Effector memory CD8-positive, alpha-beta T cell (primary cell): ENCODE results near the gene OR4D1.

ENCODE experiments used
- ATAC-seq: fragments of 150-1000 bp; cut with Tn5 transposase; replicated peaks from 2 replicates; pipeline ENCODE4 v1.10.0; 2021; ENCODE audit warnings: mild to moderate bottlenecking, moderate library complexity
- DNase-seq, 3 experiments: peaks; one replicate each; pipeline ENCODE4 v3.0.0; 2021
- H3K27ac Mint-ChIP-seq, 2 donors: one replicate each; pipeline ENCODE4 v1.8.0; 2022; ENCODE audit warnings: mild to moderate bottlenecking in 2 of 2, mixed read lengths in 2 of 2, moderate library complexity in 2 of 2
- H3K27me3 Mint-ChIP-seq, 2 donors: one replicate each; pipeline ENCODE4 v1.8.0; 2022; ENCODE audit warnings: mixed read lengths in 2 of 2
- H3K36me3 Mint-ChIP-seq: one replicate; pipeline ENCODE4 v1.8.0; 2022; ENCODE audit warnings: mild to moderate bottlenecking, moderate library complexity, mixed read lengths; ENCODE audit not compliant: insufficient read depth
- H3K4me1 Mint-ChIP-seq, 2 donors: one replicate each; pipeline ENCODE4 v1.8.0; 2022; ENCODE audit warnings: low read depth in 2 of 2, mixed read lengths in 2 of 2
- H3K4me3 Mint-ChIP-seq, 2 donors: one replicate each; pipeline ENCODE4 v1.8.0; 2022; ENCODE audit warnings: mild to moderate bottlenecking in 2 of 2, mixed read lengths in 2 of 2, moderate library complexity in 2 of 2
- H3K9me3 Mint-ChIP-seq, 2 donors: one replicate each; pipeline ENCODE4 v1.8.0; 2022; ENCODE audit warnings: mixed read lengths in 2 of 2

The OR4D1 gene

DNA sequence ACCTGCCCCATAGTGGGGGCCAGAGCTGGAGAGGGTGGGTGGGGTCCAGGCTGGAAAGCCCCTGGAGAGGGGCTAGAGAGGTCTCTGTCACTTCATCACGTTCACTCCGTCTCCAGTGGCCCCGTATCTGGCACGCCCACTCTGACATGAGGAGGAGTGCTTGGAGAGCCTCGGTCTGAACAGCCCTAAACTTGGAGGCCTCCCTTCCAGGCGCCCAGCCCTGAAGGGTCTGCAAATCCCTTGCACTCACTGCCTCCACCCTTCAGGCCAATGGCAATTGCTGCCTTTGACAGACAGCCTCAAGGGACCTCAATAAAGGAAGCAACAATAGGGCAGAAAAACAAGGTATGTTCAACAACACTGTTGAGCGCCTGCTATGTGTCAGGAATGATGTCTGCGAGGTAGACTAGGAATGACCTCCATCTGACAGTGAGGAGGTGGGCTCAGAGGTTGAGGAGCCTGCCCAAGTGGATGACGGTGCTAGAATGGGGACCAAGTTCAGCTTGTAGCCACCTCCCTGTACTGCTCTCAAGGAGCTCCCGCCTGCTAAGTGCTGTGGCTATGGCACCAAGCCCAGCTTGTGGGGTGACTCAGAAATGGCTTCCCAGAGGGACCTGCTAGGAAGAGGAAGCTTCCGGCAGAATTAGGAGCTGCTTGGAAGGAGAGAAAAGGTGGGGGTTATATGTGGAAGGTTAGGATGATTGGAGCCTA lies 41.4 kb downstream of the OR4D1 start:
- Mint-ChIP-seq H3K9me3 (no peaks in the 10 kb centered on the region), H3K36me3 (no peaks in the 10 kb centered on the region), H3K4me1 (no peaks in the 10 kb centered on the region), H3K27me3 (peaks cover 29 to 52% of the 10 kb centered on the region in 2 donors), H3K4me3 (no peak overlapping the region), H3K27ac (peak overlapping the region in 1 of 2 donors; percentile 15)
- ATAC-seq (no peak), DNase-seq (no peak)

DNA sequence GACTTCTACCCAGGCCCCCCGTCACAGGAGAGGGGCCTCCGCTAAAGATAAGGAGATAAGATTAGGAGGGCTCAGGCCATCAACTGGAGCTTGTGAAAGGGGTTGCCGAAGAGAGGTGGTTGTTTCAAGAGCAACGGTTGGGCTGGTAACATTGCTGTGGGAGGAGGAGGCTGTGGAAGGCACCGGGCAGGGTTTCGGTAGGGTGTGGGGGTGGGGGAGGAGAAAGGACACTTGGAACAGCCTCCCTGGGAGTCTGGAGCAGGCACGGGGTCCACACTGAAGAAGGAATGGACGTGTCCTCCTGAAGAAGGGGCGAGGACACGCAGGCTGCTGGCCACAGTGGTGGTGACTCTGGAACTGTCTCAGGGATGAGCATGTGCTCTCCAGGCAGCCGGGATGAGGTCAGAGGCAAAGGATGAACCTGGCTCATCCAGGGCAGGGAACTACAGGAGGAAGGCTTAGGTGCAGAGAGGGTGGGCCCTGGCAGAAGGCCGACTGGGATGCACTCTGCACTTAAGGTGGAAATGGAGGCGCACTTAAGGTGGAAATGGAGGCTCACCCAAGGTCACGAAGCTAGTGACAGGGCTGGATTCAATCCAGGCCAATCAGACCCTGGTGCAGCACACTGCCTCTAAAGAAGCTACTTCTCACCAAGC lies 43.2 kb downstream of the OR4D1 start:
- Mint-ChIP-seq H3K4me3 (no peak overlapping the region), H3K36me3 (no peaks in the 10 kb centered on the region), H3K27ac (no peak overlapping the region), H3K27me3 (peaks cover 29 to 52% of the 10 kb centered on the region in 2 donors), H3K4me1 (no peaks in the 10 kb centered on the region), H3K9me3 (no peaks in the 10 kb centered on the region)
- no peak for ATAC-seq
- DNase-seq, result no peak

GRCh38 chr17:58192612-58193011 lies 44.4 kb downstream of the OR4D1 start, which contains the start of gene EPX:
Gene EPX (plus strand): TSS chr17:58192726. CDS start chr17:58192847, 121 bp downstream.
- ATAC-seq, result no peak

DNA sequence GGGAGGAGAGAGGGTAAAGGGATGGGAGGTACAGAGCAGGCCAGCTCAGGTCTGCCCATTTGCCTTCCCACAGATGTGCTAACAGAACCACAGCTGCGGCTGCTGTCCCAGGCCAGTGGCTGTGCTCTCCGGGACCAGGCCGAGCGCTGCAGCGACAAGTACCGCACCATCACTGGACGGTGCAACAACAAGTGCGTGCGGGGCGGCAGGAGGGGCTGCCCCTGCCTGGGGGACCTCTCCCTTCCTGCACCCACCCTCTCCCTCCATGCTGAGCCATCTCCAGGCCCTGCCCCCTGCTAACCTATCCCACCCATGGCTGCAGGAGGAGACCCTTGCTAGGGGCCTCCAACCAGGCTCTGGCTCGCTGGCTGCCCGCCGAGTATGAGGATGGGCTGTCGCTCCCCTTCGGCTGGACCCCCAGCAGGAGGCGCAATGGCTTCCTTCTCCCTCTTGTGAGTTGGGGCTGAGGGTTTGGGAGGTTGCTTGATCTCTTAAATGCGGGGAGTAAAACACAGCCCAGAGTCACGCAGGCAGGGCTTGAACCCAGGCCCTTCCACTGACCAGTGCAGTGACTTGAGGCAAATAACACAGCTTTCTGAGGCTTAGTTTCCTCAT lies 45.6 kb downstream of the OR4D1 start:
- Mint-ChIP-seq H3K4me3 (no peak overlapping the region), H3K36me3 (no peaks in the 10 kb centered on the region), H3K9me3 (no peaks in the 10 kb centered on the region), H3K27ac (no peak overlapping the region), H3K4me1 (no peaks in the 10 kb centered on the region), H3K27me3 (peaks cover 46 to 58% of the 10 kb centered on the region in 2 donors)
- no peak for DNase-seq
- no peak for ATAC-seq

More at GRCh38 chr17:58192612-58193011, 44.4 kb downstream of the OR4D1 start, which contains the start of gene EPX:
- no peak within 1 kb of the TSS for H3K4me3 Mint-ChIP-seq
- H3K9me3 Mint-ChIP-seq, result no peaks in the 10 kb centered on the region
- peaks cover 35 to 55% of the 10 kb centered on the region in 2 donors for H3K27me3 Mint-ChIP-seq
- no peaks in the 10 kb centered on the region for H3K36me3 Mint-ChIP-seq
- no peak within 1 kb of the TSS for H3K27ac Mint-ChIP-seq
- H3K4me1 Mint-ChIP-seq, result no peaks in the 10 kb centered on the region
- no peak for DNase-seq

- no peaks in the 10 kb centered on the region for H3K9me3 Mint-ChIP-seq
- no peaks in the 10 kb centered on the region for H3K36me3 Mint-ChIP-seq
- no peak overlapping the region for H3K4me3 Mint-ChIP-seq
- DNase-seq (no peak), ATAC-seq (no peak)
- H3K4me1 Mint-ChIP-seq, result peaks cover 2 to 4% of the 10 kb centered on the region in 2 donors
- no peak overlapping the region for H3K27ac Mint-ChIP-seq
- peaks cover 38 to 61% of the 10 kb centered on the region in 2 donors for H3K27me3 Mint-ChIP-seq
These were observed 47.4 kb downstream of the OR4D1 start for GRCh38 chr17:58195518-58196123.

GRCh38 chr17:58196610-58197009 lies 48.4 kb downstream of the OR4D1 start:
- Mint-ChIP-seq H3K27ac (no peak overlapping the region), H3K4me1 (peaks cover 2 to 4% of the 10 kb centered on the region in 2 donors), H3K36me3 (no peaks in the 10 kb centered on the region), H3K27me3 (peaks cover 30 to 51% of the 10 kb centered on the region in 2 donors), H3K9me3 (no peaks in the 10 kb centered on the region), H3K4me3 (no peak overlapping the region)
- DNase-seq (no peak), ATAC-seq (no peak)

- Mint-ChIP-seq H3K4me1 (peaks cover 2 to 4% of the 10 kb centered on the region in 2 donors), H3K4me3 (no peak overlapping the region), H3K27me3 (peaks cover 30 to 42% of the 10 kb centered on the region in 2 donors), H3K36me3 (no peaks in the 10 kb centered on the region), H3K9me3 (no peaks in the 10 kb centered on the region), H3K27ac (no peak overlapping the region)
- peak; percentile 76 for ATAC-seq
- peak; percentile 42 to 61 (median 54) for DNase-seq
These were observed 51.9 kb downstream of the OR4D1 start for GRCh38 chr17:58200024-58200633.

GRCh38 chr17:58202859-58203258 lies 54.7 kb downstream of the OR4D1 start:
- no peak for ATAC-seq
- peaks cover 14 to 27% of the 10 kb centered on the region in 2 donors for H3K27me3 Mint-ChIP-seq
- peak overlapping the region in 1 of 2 donors; percentile 55 for H3K27ac Mint-ChIP-seq
- H3K4me1 Mint-ChIP-seq, result peaks cover 2 to 4% of the 10 kb centered on the region in 2 donors
- no peaks in the 10 kb centered on the region for H3K9me3 Mint-ChIP-seq
- no peak overlapping the region for H3K4me3 Mint-ChIP-seq
- H3K36me3 Mint-ChIP-seq, result no peaks in the 10 kb centered on the region
- DNase-seq, result no peak

DNA sequence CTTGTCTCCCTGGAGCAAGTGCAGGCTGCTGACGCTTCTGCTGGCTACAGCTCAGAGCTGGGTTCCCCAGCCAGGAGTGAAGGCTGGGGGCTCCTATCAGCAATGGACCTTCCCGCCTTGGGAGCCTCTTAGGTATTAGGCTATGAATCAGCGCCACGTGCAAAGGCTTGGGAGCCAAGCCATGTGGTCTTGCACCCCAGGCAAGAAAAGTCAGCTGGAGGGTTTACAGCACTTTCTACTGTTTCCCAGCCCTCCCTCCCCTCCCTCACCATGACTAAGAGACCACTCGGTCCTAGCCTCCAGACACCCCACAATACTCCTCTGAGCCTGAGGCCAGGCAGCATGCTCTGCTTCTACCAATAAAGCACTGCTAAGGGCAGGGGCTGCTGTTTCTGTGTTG lies 56.6 kb downstream of the OR4D1 start:
- no peak overlapping the region for H3K27ac Mint-ChIP-seq

DNA sequence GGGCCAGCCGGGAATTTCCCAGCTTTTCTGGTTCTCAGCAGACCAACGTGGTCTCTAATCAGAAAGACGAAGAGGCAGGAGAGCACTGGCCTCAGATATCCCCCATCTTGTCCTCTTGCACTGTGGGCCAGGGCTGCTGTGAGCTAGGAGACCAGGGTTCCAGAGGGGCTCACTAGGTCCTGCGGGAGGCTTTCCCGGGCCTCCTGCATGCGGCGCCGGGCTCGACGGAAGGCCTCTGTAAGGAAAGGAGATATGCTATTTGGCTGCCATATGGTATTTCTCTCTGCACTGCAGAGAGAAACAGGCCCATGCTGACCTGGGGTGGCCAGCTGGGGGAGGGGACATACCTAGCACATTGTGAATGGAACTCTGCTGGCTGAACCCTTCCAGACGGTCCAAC lies 57.8 kb downstream of the OR4D1 start:
- Mint-ChIP-seq H3K4me3 (no peak overlapping the region), H3K4me1 (no peaks in the 10 kb centered on the region), H3K27ac (no peak overlapping the region), H3K36me3 (no peaks in the 10 kb centered on the region), H3K9me3 (no peaks in the 10 kb centered on the region), H3K27me3 (no peaks in the 10 kb centered on the region)
- DNase-seq (no peak), ATAC-seq (no peak)

More for the DNA sequence above, 56.6 kb downstream of the OR4D1 start:
- no peak for DNase-seq
- ATAC-seq, result no peak
- no peak overlapping the region for H3K4me3 Mint-ChIP-seq
- no peaks in the 10 kb centered on the region for H3K36me3 Mint-ChIP-seq
- H3K9me3 Mint-ChIP-seq, result no peaks in the 10 kb centered on the region
- peaks cover 5 to 8% of the 10 kb centered on the region in 2 donors for H3K27me3 Mint-ChIP-seq
- H3K4me1 Mint-ChIP-seq, result peaks cover 2 to 4% of the 10 kb centered on the region in 2 donors

DNA sequence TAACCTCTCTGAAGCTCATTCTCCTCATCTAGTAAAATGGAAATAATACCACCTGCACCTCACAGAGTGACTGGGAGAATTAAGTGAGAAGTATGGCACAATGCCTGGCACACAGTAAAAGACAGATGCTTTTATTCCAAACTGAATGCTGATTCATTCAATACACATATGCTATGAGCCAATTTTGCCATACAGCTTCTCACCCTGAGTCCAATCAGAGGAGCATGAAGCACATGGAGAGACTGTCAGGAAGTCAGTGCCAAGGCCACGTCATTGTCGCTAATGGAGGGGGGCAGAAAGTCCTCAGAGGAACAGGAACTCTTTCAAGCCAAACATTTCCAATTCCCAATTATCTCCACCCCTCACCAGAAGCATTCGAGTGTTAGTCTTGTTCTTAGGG lies 59.3 kb downstream of the OR4D1 start:
- no peak overlapping the region for H3K4me3 Mint-ChIP-seq
- H3K36me3 Mint-ChIP-seq, result peaks cover 3% of the 10 kb centered on the region
- no peak overlapping the region for H3K27ac Mint-ChIP-seq
- no peaks in the 10 kb centered on the region for H3K27me3 Mint-ChIP-seq
- DNase-seq, result no peak
- no peaks in the 10 kb centered on the region for H3K9me3 Mint-ChIP-seq
- no peak for ATAC-seq
- H3K4me1 Mint-ChIP-seq, result no peaks in the 10 kb centered on the region

DNA sequence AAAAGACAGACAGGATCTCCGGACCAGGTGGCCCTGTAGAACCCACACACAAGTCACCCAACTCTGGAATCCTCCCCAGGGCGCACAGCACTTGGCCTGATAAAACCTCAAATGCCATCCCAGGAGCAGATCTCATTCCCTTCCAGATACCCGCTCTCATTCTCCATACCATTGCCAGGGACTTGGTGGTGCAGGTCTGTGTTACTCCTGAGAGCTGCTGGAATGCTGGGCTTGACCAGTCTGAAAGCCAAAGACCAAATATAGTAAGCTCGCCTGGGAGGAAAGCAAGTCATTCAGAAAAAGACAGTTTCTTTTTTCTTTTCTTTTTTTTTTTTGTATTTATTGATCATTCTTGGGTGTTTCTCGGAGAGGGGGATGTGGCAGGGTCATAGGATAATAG lies 60.2 kb downstream of the OR4D1 start:
- ATAC-seq, result no peak

More for the DNA sequence above, 60.2 kb downstream of the OR4D1 start:
- no peaks in the 10 kb centered on the region for H3K4me1 Mint-ChIP-seq
- H3K36me3 Mint-ChIP-seq, result peaks cover 4% of the 10 kb centered on the region
- no peak overlapping the region for H3K4me3 Mint-ChIP-seq
- no peak for DNase-seq
- no peaks in the 10 kb centered on the region for H3K27me3 Mint-ChIP-seq
- no peaks in the 10 kb centered on the region for H3K9me3 Mint-ChIP-seq
- no peak overlapping the region for H3K27ac Mint-ChIP-seq
